Measurements from ENCODE around the gene LENG1. TPM values are rescaled to one million over a fixed set of nuclear protein-coding genes. Genes with fewer than 3 reads are reported as not detected.
A peak's percentile ranks its signal among the peaks of the same experiment; 100 is the strongest.

Gene LENG1
- total and polyA plus RNA-seq, 9 of the 15 experiments (the other 6 are each of a cell fraction or from before 2014, with no cell fraction given): 0.30 to 10.5 (median 4.7) TPM

- TF ChIP-seq GABPB1 (CRISPR knock-in tag; IDR thresholded peaks at IDR 0.05): peak; percentile 69; the same call in 1 of the 2 replicates
- no peak for TF ChIP-seq HDAC8 (tag; IDR thresholded peaks at IDR 0.05)
- no peak for TF ChIP-seq POU5F1 (IDR thresholded peaks at IDR 0.05; ENCODE audit: borderline replicate concordance, low read depth, low read length, partially characterized antibody)
- TF ChIP-seq TBL1XR1 (IDR thresholded peaks at IDR 0.05; ENCODE audit: low read length in 2 of 2): peak in 1 of 2 experiments; percentile 91
- TF ChIP-seq THAP12 (CRISPR knock-in tag; IDR thresholded peaks at IDR 0.05): peak; percentile 51
- 0 out of 2 replicates have a peak, but pooled peaks have one; percentile 54 for TF ChIP-seq ZNF24 (IDR thresholded peaks at IDR 0.05)
- TF ChIP-seq KAT7 (CRISPR knock-in tag; IDR thresholded peaks at IDR 0.05; ENCODE audit: borderline replicate concordance): no peak
- no peak for TF ChIP-seq ZFP91 (CRISPR knock-in tag; IDR thresholded peaks at IDR 0.05)
- TF ChIP-seq HEY1 (CRISPR knock-in tag; IDR thresholded peaks at IDR 0.05; ENCODE audit: borderline replicate concordance): peak; percentile 25; the same call in 1 of the 2 replicates
- no peak; the same call in 1 of the 2 replicates for TF ChIP-seq GTF2F1 (IDR thresholded peaks at IDR 0.05; ENCODE audit: low read depth, low read length)
- TF ChIP-seq ELK3 (CRISPR knock-in tag; IDR thresholded peaks at IDR 0.05): no peak
- TF ChIP-seq MED1 (CRISPR knock-in tag; IDR thresholded peaks at IDR 0.05; ENCODE audit: borderline replicate concordance): peak; percentile 67; the same call in 1 of the 2 replicates
- peak; percentile 92 for TF ChIP-seq EP300 (IDR thresholded peaks at IDR 0.05; ENCODE audit: low read length)
Measured at GRCh38 chr19:54207983-54208783, 48.7 kb upstream of the LENG1 start (continued).

Data from K562 (cell line).